GM12878 (cell line): ENCODE results near the gene ZNF672. TPM values are rescaled to one million over a fixed set of nuclear protein-coding genes. Genes with fewer than 3 reads are reported as not detected.

Experiments
- ATAC-seq: fragments of 200-7000 bp; cut with Tn5 transposase; 3 replicates; pipeline ENCODE4 v1.9.1; 2020; ENCODE audit warnings: mild to moderate bottlenecking, moderate library complexity
- BruUV-seq: library from RNA; stranded (reverse); fragments of 400-500 nt; replicated peaks from 2 replicates; lab custom pipeline; 2021; lab: Mats Ljungman, UMichigan
- CTCF ChIA-PET: fragments of 300-600 bp; sonication (Branson Sonifier 250); formaldehyde crosslinking; extraction: SDS; loops from one replicate; lab custom pipeline; 2021; ENCODE audit warnings: inconsistent platforms; lab: Yijun Ruan, JAX
- POLR2A ChIA-PET: fragments of 350-600 bp; formaldehyde crosslinking; extraction: SDS; loops from one replicate; lab custom pipeline; 2021; ENCODE audit warnings: inconsistent platforms; lab: Charles Lee
- RAD21 ChIA-PET: fragments of 300-600 bp; sonication (Branson Sonifier 250); formaldehyde crosslinking; loops from one replicate; lab custom pipeline; 2023; ENCODE audit warnings: antibody characterized with exemption; ENCODE audit not compliant: unreplicated experiment; lab: Charles Lee
- SMC1A ChIA-PET: fragments of 300-600 bp; sonication (Branson Sonifier 250); formaldehyde crosslinking; loops from one replicate; lab custom pipeline; 2023; ENCODE audit not compliant: unreplicated experiment, uncharacterized antibody; lab: Charles Lee
- DNase-seq: peaks from one replicate; pipeline ENCODE4 v3.0.0-alpha.2; 2011; ENCODE audit warnings: low read depth, low spot score
- FAIRE-seq: peaks from 3 replicates; lab custom pipeline; 2011; peaks lifted over from hg19 to GRCh38; lab: Jason Lieb, UNC
- H2AFZ ChIP-seq: 2 replicates; pipeline ENCODE4 v1.6.0; 2011; ENCODE audit warnings: low read depth, low read length, control low read depth; ENCODE audit not compliant: control insufficient read depth
- H3K27ac ChIP-seq: 2 replicates; pipeline ENCODE4 v1.5.1; 2011; ENCODE audit warnings: control low read depth; ENCODE audit not compliant: control insufficient read depth, insufficient read depth
- H3K27me3 ChIP-seq, 2 experiments: replicated peaks in 1 of 2; 2 replicates each; pipeline versions ENCODE4 v1.6.0 to v1.6.1; 2011; ENCODE audit warnings: low read length in 1 of 2; ENCODE audit not compliant: control insufficient read depth in 2 of 2, insufficient read depth in 2 of 2
- H3K36me3 ChIP-seq, 2 experiments: 2 replicates each; pipeline ENCODE4 v1.5.1; 2011; ENCODE audit warnings: low read length in 1 of 2; ENCODE audit not compliant: control insufficient read depth in 2 of 2, insufficient read depth in 2 of 2
- H3K4me1 ChIP-seq: 2 replicates; pipeline ENCODE4 v1.6.1; 2011; ENCODE audit warnings: mild to moderate bottlenecking, low read length, moderate library complexity, mixed read lengths; ENCODE audit not compliant: control insufficient read depth, insufficient read depth
- H3K4me2 ChIP-seq: 2 replicates; pipeline ENCODE4 v1.6.0; 2011; ENCODE audit warnings: control low read depth; ENCODE audit not compliant: control insufficient read depth, insufficient read depth
- H3K4me3 ChIP-seq: fragments of 200-600 bp; sonication (generic); 2 replicates; pipeline ENCODE4 v1.5.1; 2016
- H3K79me2 ChIP-seq: 2 replicates; pipeline ENCODE4 v1.6.0; 2011; ENCODE audit warnings: low read length; ENCODE audit not compliant: control insufficient read depth, insufficient read depth
- H3K9ac ChIP-seq: 2 replicates; pipeline ENCODE4 v1.8.0; 2011; ENCODE audit warnings: low read length, control low read depth, mixed read lengths; ENCODE audit not compliant: control insufficient read depth, insufficient read depth
- H3K9me3 ChIP-seq: replicated peaks from 3 replicates; pipeline ENCODE4 v1.5.1; 2011; ENCODE audit warnings: mild to moderate bottlenecking, low read length; ENCODE audit not compliant: control insufficient read depth, insufficient read depth
- H4K20me1 ChIP-seq: 2 replicates; pipeline ENCODE4 v1.6.0; 2011; ENCODE audit not compliant: control insufficient read depth, insufficient read depth
- ATF7 ChIP-seq: fragments of 450-650 bp; IDR thresholded peaks from 2 replicates; pipeline ENCODE4 v1.6.1; 2016; ENCODE audit warnings: low read depth, mild to moderate bottlenecking
- BRCA1 ChIP-seq: IDR thresholded peaks from 2 replicates; pipeline ENCODE4 v1.6.1; 2011; ENCODE audit warnings: low read depth, low read length, improper control_type of control experiment
- CBX5 ChIP-seq: sonication (generic); IDR thresholded peaks from 2 replicates; pipeline ENCODE4 v1.6.1; 2016; ENCODE audit warnings: low read depth, moderate library complexity, mild to moderate bottlenecking, inconsistent platforms
- CHD4 ChIP-seq: fragments of 200-600 bp; sonication (generic); IDR thresholded peaks from 2 replicates; pipeline ENCODE4 v1.6.1; 2016; ENCODE audit warnings: mild to moderate bottlenecking
- EZH2 ChIP-seq: IDR thresholded peaks from 2 replicates; pipeline ENCODE4 v1.6.1; 2012; ENCODE audit warnings: low read depth, mild to moderate bottlenecking, control low read depth, inconsistent platforms, low read length, borderline replicate concordance; ENCODE audit not compliant: control insufficient read depth
- FOXM1 ChIP-seq: IDR thresholded peaks from 2 replicates; pipeline ENCODE4 v1.6.1; 2012; ENCODE audit warnings: low read depth, mild to moderate bottlenecking, inconsistent platforms, low read length, moderate library complexity
- GATAD2B ChIP-seq: fragments of 450-650 bp; conservative IDR thresholded peaks from 2 replicates; pipeline ENCODE4 v1.6.1; 2017; ENCODE audit warnings: low read depth, mild to moderate bottlenecking, moderate library complexity
- LARP7 ChIP-seq: fragments of 450-650 bp; IDR thresholded peaks from 2 replicates; pipeline ENCODE4 v1.6.1; 2017; ENCODE audit warnings: mild to moderate bottlenecking
- NFYA ChIP-seq: IDR thresholded peaks from 2 replicates; pipeline ENCODE4 v1.6.1; 2011; ENCODE audit warnings: low read depth, mild to moderate bottlenecking, low read length, improper control_type of control experiment, borderline replicate concordance
- RELA ChIP-seq: fragments of 450-650 bp; IDR thresholded peaks from 2 replicates; pipeline ENCODE4 v1.8.0; 2014; ENCODE audit warnings: borderline replicate concordance; ENCODE audit not compliant: partially characterized antibody
- SMAD5 ChIP-seq: IDR thresholded peaks from 2 replicates; pipeline ENCODE4 v1.6.1; 2016; ENCODE audit warnings: antibody characterized with exemption, low read depth
- TAF1 ChIP-seq: IDR thresholded peaks from 2 replicates; pipeline ENCODE4 v1.6.1; 2011; ENCODE audit warnings: mild to moderate bottlenecking, low read depth, low read length, borderline replicate concordance
- TBL1XR1 ChIP-seq: IDR thresholded peaks from 2 replicates; pipeline ENCODE4 v1.6.1; 2012; ENCODE audit warnings: low read depth, low read length, improper control_type of control experiment
- WGBS: methylation state at CpG from one replicate; pipeline ENCODE4 v1.1.6; 2016; ENCODE audit warnings: low lambda C conversion rate; ENCODE audit not compliant: insufficient replicate concordance, insufficient coverage; ENCODE audit errors: missing lambda C conversion rate; 5-methylcytosine and 5-hydroxymethylcytosine counted together
- in situ Hi-C: fragments of 300-500 bp; cut with MboI; formaldehyde crosslinking; loops from 9 replicates; pipeline ENCODE4 v1.14.3; 2018; ENCODE audit warnings: mixed read lengths
- intact Hi-C: fragments of 100-400 bp; cut with micrococcal nuclease; formaldehyde crosslinking; loops from one replicate; pipeline ENCODE4 v1.14.2; 2022; ENCODE audit not compliant: unreplicated experiment
- polyA plus RNA-seq, 11 experiments: library from polyadenylated mRNA; depleted of rRNA in 4 of 11; unstranded in 6 of 11; stranded (reverse) in 5 of 11; fragments of >200 nt; fragmentation: Nextera tagmentation in 4 of 11; fragmentation: Illumina TruSeq in 1 of 11; extraction: Ambion mirVana in 4 of 11; extraction: Trizol in 1 of 11; gene quantifications; 1 replicate in 1 of 11; 2 replicates in 10 of 11; pipeline versions ENCODE4 v1.2.1 to v1.2.3, GENCODE V29; 2011 to 2016; ENCODE audit warnings: inconsistent platforms in 2 of 11, missing spikeins in 2 of 11, low read depth in 1 of 11
- total RNA-seq, 4 experiments: library from RNA; depleted of rRNA in 3 of 4; stranded (reverse); fragments of >200 nt in 3 of 4; fragmentation: Illumina TruSeq in 1 of 4; extraction: Trizol in 1 of 4; gene quantifications; 2 replicates each; pipeline versions ENCODE4 v1.2.1 to v1.2.3, GENCODE V29; 2013 to 2021
- TF ChIP-seq, protein P1 (sequence below): fragments of 450-650 bp; IDR thresholded peaks from 2 replicates; pipeline ENCODE4 v1.6.1; 2017; ENCODE audit warnings: mild to moderate bottlenecking, moderate library complexity
- TF ChIP-seq, protein P2 (sequence below): fragments of 450-650 bp; conservative IDR thresholded peaks from 2 replicates; pipeline ENCODE4 v1.6.1; 2017; ENCODE audit warnings: mild to moderate bottlenecking, moderate library complexity

The ZNF672 gene
- total and polyA plus RNA-seq, 10 of the 15 experiments (the other 5 are each of a cell fraction or from before 2014, with no cell fraction given) = 2.9 to 51.3 (median 39.8) TPM

DNA sequence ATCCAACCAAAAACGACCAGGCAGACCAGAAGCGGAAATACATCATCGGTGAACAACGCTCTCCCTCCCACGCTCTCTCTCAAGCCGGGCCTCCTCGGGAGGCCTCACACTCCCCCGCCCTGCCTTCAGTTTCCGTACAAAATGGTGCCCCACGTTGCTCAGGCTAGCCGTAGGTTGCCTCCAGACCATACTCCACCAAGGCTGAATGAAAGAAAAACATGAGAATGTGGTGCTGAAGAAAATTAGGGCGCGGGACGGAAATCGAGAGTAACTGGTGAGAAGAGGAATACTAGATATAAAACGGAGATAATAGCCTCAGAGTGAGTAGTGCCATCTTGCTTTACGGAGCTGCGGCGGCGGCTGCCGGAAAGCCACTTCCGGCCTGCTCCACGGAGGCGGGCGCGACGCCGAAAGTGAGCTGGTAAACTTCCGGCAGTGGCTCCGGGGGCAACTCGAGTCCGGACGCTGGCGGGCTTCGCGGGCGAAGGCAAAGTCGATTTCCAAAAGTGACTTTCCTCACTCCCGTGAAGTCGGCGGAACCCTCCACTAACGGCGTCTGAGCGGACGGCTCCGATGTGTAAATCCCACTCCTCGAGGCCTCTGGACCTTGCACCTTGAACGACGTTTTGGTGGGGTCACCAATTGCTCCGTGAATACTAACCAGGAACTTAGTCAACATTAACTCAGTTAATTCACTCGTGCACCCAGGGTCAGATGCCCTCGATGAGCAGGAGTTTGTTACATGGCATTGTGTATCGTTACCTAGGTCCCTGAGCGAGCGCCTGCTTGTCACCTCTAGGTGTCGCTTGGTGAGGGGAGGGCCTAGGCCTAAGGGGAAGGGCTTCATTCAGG is 11.9 kb upstream of the ZNF672 start, which contains the start of gene SH3BP5L:
TSS of gene SH3BP5L (minus strand) at position 7 of the 852 bp plus-strand sequence. CDS start 980 bp downstream, outside the sequence.
- peak within 1 kb of the TSS; percentile 98 for H3K27ac ChIP-seq
- H3K4me3 ChIP-seq = peak within 1 kb of the TSS; percentile 79
- CTCF ChIA-PET = interaction anchor here (0.7 to 5.2 kb wide), 11 partner anchors 11 to 583 kb away, joined by 3 to 79 read pairs (median 6); partner anchors contain the start of genes PGBD2, ZNF672 and ZNF692
- H3K9ac ChIP-seq = peak within 1 kb of the TSS; percentile 81
- intact Hi-C loops (loop anchor here (1.0 to 2.0 kb wide), 3 partner anchors 12 to 47 kb away; partner anchors contain the start of genes ZNF672 and ZNF692), in situ Hi-C loops (no loop called here)
- ATAC-seq (peak; percentile 91), FAIRE-seq (peak; percentile 86), DNase-seq (peak; percentile 85)
- SMC1A ChIA-PET = interaction anchor here (0.8 to 4.8 kb wide), 9 partner anchors 12 to 49 kb away, joined by 3 to 48 read pairs (median 6); partner anchors contain the start of genes ZNF672 and ZNF692
- no peaks in the 10 kb centered on the region for H3K27me3 ChIP-seq
- H2AFZ ChIP-seq = peak within 1 kb of the TSS; percentile 99
- H3K4me1 ChIP-seq = peaks cover 13% of the 10 kb centered on the region
- peak within 1 kb of the TSS; percentile 97 for H3K4me2 ChIP-seq
- TSS peak; percentile 97 for BruUV-seq
- H3K79me2 ChIP-seq = peaks cover 34% of the 10 kb centered on the region
- POLR2A ChIA-PET = interaction anchor here (0.6 to 5.2 kb wide), 12 partner anchors 9 to 137 kb away, joined by 3 to 83 read pairs (median 4); partner anchors contain the start of genes ZNF672 and ZNF692
- peaks cover 0 to 7% of the 10 kb centered on the region in 2 experiments; a peak in 1 of 4 replicates for H3K36me3 ChIP-seq
- H3K9me3 ChIP-seq = no peaks in the 10 kb centered on the region
- no peaks in the 10 kb centered on the region for H4K20me1 ChIP-seq
- RAD21 ChIA-PET = interaction anchor here (0.9 to 4.4 kb wide), 9 partner anchors 12 to 138 kb away, joined by 3 to 46 read pairs (median 8); partner anchors contain the start of genes PGBD2, ZNF672 and ZNF692
- WGBS = 2% methylated on average over 54 of the region's 56 CpGs
- TF ChIP-seq LARP7 = peak; percentile 88; the same call in 1 of the 2 replicates
- no peak for TF ChIP-seq TBL1XR1
- TF ChIP-seq, protein P1, sequence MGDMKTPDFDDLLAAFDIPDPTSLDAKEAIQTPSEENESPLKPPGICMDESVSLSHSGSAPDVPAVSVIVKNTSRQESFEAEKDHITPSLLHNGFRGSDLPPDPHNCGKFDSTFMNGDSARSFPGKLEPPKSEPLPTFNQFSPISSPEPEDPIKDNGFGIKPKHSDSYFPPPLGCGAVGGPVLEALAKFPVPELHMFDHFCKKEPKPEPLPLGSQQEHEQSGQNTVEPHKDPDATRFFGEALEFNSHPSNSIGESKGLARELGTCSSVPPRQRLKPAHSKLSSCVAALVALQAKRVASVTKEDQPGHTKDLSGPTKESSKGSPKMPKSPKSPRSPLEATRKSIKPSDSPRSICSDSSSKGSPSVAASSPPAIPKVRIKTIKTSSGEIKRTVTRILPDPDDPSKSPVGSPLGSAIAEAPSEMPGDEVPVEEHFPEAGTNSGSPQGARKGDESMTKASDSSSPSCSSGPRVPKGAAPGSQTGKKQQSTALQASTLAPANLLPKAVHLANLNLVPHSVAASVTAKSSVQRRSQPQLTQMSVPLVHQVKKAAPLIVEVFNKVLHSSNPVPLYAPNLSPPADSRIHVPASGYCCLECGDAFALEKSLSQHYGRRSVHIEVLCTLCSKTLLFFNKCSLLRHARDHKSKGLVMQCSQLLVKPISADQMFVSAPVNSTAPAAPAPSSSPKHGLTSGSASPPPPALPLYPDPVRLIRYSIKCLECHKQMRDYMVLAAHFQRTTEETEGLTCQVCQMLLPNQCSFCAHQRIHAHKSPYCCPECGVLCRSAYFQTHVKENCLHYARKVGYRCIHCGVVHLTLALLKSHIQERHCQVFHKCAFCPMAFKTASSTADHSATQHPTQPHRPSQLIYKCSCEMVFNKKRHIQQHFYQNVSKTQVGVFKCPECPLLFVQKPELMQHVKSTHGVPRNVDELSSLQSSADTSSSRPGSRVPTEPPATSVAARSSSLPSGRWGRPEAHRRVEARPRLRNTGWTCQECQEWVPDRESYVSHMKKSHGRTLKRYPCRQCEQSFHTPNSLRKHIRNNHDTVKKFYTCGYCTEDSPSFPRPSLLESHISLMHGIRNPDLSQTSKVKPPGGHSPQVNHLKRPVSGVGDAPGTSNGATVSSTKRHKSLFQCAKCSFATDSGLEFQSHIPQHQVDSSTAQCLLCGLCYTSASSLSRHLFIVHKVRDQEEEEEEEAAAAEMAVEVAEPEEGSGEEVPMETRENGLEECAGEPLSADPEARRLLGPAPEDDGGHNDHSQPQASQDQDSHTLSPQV = peak; percentile 52; the same call in 1 of the 2 replicates
- peak; percentile 44; the same call in 1 of the 2 replicates for TF ChIP-seq SMAD5
- peak; percentile 71 for TF ChIP-seq ATF7
- TF ChIP-seq BRCA1 = no peak
- no peak for TF ChIP-seq NFYA
- TF ChIP-seq RELA = peak; percentile 21
- TF ChIP-seq, protein P2, sequence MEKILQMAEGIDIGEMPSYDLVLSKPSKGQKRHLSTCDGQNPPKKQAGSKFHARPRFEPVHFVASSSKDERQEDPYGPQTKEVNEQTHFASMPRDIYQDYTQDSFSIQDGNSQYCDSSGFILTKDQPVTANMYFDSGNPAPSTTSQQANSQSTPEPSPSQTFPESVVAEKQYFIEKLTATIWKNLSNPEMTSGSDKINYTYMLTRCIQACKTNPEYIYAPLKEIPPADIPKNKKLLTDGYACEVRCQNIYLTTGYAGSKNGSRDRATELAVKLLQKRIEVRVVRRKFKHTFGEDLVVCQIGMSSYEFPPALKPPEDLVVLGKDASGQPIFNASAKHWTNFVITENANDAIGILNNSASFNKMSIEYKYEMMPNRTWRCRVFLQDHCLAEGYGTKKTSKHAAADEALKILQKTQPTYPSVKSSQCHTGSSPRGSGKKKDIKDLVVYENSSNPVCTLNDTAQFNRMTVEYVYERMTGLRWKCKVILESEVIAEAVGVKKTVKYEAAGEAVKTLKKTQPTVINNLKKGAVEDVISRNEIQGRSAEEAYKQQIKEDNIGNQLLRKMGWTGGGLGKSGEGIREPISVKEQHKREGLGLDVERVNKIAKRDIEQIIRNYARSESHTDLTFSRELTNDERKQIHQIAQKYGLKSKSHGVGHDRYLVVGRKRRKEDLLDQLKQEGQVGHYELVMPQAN = peak; percentile 85
- 0 out of 2 replicates have a peak, but pooled peaks have one; percentile 43 for TF ChIP-seq CBX5
- TF ChIP-seq EZH2 = no peak
- TF ChIP-seq GATAD2B = peak; percentile 62
- TF ChIP-seq FOXM1 = no peak
- no peak for TF ChIP-seq TAF1
- no peak for TF ChIP-seq CHD4
